Mammary epithelial cell (primary cell): ENCODE data around the gene CXCR6.
"Not testable (repeated sequence)": the region's sequence is repeated elsewhere in the genome, so short reads cannot be mapped to it uniquely, and the experiment has no call there.

ENCODE experiments used
- EZH2 ChIP-seq: IDR thresholded peaks from 2 replicates; pipeline ENCODE4 v1.6.1; 2012; ENCODE audit warnings: low read length, inconsistent platforms, borderline replicate concordance
- TF ChIP-seq, protein P1 (sequence below), 2 donors: IDR thresholded peaks in 1 of 2; conservative IDR thresholded peaks in 1 of 2; 2 replicates each; pipeline ENCODE4 v1.5.1; 2011 to 2012; ENCODE audit warnings: inconsistent platforms in 2 of 2, low read length in 2 of 2, mild to moderate bottlenecking in 2 of 2, control low read depth in 1 of 2, low read depth in 1 of 2; ENCODE audit not compliant: insufficient read depth in 1 of 2; ENCODE audit errors: extremely low read depth in 1 of 2

DNA sequence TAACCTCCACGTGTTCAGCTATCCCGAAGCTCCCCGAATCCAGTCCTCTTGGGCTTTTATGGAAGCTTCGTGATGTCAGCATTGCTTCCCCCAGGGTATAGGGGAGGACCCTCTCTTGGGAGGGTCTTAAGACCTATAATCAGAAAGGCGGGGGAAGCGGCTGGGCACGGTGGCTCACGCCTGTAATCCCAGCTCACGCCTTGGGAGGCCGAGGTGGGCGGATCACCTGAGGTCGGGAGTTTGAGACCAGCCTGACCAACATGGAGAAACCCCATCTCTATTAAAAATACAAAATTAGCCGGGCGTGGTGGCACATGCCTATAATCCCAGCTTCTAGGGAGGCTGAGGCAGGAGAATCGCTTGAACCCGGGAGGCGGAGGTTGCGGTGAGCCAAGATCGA lies 54.2 kb downstream of the CXCR6 start:
- TF ChIP-seq, protein P1, sequence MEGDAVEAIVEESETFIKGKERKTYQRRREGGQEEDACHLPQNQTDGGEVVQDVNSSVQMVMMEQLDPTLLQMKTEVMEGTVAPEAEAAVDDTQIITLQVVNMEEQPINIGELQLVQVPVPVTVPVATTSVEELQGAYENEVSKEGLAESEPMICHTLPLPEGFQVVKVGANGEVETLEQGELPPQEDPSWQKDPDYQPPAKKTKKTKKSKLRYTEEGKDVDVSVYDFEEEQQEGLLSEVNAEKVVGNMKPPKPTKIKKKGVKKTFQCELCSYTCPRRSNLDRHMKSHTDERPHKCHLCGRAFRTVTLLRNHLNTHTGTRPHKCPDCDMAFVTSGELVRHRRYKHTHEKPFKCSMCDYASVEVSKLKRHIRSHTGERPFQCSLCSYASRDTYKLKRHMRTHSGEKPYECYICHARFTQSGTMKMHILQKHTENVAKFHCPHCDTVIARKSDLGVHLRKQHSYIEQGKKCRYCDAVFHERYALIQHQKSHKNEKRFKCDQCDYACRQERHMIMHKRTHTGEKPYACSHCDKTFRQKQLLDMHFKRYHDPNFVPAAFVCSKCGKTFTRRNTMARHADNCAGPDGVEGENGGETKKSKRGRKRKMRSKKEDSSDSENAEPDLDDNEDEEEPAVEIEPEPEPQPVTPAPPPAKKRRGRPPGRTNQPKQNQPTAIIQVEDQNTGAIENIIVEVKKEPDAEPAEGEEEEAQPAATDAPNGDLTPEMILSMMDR (conservative IDR thresholded peaks at IDR 0.05 in 1 of 2, IDR thresholded peaks at IDR 0.05 in 1 of 2; ENCODE audit: extremely low read depth in 1 of 2, insufficient read depth in 1 of 2, low read depth in 1 of 2, low read length in 2 of 2), result not testable (repeated sequence)
- not testable (repeated sequence) for TF ChIP-seq EZH2
